GM19463 (cell line): Measurements from ENCODE around the gene HID1.
A peak's percentile ranks its signal among the peaks of the same experiment; 100 is the strongest.

Source experiments
- ATAC-seq: cut with Tn5 transposase; IDR thresholded peaks from one replicate; pipeline ENCODE4 v1.9.1; 2021; ENCODE audit warnings: mild to moderate bottlenecking, moderate library complexity; ENCODE audit not compliant: unreplicated experiment

The HID1 gene

DNA sequence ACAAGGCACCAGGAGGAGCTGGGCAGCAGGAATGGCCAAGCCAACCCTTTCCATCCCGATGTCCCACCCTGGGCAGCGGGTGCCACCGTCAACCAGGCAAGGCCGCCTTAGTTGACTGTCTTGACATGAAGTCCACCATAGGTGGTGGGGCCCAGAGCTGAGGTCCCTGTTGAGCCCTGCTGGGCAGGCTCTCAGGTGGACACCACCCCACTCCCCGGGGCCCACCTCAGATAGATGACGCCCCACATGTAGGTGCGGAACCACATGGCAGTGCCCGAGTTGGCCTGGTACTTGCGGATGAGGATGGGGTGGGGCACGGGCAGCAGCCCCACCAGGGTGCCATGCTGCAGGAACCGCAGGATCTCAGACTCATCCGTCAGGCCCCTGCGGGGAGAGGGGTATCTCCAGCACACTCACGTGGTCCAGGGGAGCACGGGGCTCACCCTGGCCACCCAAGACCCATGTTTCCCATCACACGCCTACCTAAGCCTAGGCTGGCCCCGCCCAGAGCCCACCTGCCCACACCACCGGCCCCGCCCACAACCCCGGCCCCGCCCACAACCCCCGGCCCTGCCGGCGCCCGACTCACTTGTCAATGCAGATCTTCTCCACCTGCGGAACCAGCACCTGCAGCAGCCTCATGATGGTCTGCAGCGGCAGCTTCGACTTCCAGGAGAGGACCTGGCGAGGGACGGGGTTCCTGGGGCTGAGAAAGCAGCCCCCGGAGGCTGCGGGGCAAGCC lies 20.7 kb downstream of the HID1 start:
- no peak for ATAC-seq

DNA sequence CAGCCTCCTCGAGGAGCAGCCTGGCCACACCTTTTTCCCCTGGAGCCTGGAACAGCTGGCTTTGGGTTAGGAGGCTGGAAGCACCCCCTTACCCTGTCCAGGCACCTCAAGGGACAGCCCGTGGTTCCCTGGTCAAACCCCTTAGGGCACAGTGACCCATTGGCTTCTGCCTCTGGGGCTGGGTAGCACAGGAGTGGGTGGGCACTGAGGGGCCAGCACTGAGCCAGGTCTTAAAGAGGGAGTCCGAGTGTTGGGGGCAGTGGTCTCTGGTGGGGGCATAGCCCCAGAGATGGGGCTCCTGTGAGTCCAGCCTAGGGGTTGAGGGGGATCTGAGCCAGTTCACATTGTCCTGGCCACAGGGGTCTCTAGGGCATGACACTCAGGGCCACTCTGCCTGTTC lies 21.5 kb downstream of the HID1 start:
- ATAC-seq, result no peak

DNA sequence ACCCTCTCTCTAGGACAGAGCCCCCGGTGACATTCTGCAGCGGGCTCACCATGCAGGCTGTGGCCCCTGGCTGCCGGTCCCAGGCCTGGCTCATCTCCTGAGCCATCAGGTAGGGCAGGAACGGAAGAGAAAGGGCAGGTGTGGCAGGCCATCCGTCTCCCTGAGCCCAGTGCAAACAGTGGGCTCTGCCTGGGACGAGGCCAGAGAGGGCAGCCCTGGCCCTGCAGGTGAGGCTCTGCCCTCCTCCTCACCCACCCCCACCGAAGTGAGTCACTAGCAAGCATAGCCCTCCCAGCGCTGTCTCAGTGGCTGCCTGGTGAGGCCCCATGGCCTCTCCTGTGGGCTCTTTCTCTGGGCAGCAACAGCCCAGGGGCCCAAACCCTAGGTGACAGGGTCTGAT lies 22.4 kb downstream of the HID1 start:
- ATAC-seq, result no peak

DNA sequence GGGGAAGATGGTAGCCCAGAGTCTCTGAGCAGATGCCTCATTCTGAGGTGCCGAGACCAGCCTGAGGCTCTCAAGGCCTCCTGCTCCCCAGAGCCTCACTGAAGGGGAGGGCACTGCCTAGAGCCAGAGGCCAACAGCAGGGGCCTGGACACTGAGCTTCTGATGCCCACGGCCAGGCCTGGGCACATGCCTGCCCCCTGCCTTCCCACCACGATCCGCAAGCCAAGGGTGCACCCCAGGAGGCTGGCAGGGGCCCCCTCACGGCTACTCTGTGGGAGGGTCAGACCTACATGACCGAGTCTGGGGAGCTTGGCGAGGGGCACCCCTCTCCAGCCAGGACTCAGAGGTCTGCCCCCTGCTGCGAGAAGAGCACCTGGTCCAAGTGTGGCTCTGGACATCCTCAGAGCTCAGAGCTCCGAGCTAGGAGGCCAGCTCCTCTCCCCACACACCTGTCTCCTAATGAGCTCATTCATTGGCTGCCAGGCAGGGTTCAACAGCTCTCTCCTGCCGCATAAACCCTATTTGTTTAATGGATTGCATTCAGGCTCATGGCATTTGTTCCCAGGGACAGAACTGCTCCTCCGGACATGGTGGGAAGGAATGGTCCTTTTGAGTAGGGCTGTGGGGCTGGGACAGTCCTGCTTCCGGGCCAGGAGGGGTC lies 23.0 kb downstream of the HID1 start:
- no peak for ATAC-seq

DNA sequence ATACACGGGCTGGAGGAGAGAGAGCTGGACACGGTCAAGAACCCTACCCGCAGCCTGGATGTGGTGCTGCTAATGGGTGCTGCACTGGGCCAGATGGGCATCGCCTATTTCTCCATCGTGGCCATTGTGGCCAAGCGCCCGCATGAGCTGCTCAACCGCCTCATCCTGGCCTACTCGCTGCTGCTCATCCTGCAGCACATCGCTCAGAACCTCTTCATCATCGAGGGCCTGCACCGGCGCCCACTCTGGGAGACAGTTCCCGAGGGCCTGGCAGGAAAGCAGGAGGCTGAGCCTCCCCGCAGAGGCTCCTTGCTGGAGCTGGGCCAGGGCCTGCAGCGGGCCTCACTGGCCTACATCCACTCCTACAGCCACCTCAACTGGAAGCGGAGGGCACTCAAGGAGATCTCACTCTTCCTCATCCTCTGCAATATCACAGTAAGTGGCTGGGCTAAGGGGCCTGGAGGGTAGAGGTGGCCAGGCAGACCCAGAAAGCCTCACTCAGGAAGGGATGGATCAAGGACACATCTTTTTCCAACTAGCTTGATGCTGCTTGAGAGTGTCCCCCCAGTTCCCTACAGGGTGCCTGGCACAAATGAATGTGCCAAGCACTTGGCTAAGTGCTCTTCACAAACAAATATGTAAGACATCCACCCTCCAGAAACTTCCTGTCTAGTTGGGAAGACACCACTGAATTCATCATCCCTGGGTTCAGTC lies 25.4 kb downstream of the HID1 start:
- ATAC-seq, result no peak

DNA sequence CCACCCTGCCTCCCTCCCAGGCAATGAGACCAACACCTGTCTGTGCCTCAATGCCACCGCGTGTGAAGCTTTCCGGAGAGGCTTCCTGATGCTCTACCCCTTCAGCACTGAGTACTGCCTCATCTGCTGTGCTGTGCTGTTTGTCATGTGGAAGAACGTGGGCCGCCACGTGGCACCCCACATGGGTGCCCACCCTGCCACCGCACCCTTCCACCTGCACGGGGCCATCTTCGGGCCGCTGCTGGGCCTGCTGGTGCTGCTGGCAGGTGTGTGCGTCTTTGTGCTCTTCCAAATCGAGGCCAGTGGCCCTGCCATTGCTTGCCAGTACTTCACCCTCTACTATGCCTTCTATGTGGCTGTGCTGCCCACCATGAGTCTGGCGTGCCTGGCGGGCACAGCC lies 25.9 kb downstream of the HID1 start:
- ATAC-seq, result no peak

DNA sequence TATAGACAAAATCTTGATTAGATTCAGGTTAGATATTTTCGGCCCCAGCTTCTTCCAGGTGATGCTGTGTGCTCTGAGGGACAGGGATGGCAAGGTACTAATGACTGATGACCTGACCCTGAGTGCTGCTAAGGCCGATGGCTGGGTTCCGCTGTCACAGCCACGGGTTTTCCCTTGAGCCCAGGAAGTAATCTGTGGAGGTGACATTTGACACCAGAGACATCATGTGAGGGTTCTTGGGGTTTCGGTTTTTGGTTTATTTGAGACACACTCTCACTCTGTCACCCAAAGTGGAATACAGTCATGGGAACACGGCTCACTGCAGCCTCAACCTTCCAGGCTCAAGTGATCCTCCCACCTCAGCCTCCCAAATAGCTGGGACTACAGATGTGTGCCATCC lies 27.0 kb downstream of the HID1 start:
- ATAC-seq, result peak; percentile 89

DNA sequence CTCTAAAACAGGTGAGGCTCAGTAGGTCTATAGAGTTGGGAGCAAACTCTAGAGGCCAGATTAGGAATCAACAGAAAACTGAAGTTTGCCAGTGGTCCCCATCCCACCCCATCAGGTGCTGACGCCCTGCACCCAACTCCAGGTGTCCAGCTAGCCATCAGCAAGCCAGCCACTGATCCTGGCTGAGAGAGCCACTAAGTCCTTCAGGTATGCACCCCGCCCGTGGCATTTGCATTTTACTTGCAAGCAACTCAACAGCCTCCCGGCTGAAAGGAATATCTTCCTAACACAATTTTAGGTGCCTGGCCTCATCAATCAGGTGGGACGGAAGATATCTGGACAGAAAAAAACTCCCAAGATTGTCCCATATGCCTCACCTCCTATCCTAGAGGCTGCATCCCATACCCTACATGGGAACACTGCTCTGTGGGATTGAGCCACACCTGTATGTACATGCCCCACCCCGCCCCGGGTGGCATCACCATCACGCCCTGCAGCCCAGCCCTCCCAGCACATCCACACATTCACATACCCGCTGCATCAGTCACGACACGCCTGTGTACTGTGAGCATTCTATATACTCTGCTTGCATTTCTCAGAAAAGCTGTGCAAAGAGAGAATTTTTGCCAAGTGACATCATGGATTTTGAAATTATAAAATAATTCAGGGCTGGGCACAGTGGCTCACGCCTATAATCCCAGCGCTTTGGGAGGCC lies 28.6 kb downstream of the HID1 start:
- ATAC-seq, result no peak

DNA sequence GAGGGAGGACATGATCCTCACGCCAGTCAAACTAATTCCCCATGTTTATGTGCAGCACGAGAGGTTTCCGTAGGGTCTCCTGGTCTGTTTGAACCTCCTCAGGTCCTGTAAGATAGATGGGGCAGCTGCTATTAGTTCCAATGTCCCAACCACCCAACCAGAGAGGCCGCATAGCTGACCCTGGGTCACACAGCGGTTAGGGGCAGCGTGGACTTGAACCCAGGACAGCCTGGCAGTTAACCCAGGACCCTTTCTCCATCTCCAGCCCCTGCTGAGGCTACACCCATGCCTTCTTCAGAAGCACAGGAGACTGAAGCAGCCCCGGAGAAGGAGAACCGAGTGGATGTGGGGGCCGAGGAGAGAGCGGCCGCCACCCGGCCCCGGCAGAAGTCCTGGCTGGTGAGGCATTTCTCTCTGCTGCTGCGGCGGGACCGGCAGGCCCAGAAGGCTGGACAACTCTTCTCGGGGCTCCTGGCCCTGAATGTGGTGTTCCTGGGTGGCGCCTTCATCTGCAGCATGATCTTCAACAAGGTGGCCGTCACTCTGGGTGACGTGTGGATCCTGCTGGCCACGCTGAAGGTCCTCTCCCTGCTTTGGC lies 31.3 kb downstream of the HID1 start:
- ATAC-seq, result no peak

DNA sequence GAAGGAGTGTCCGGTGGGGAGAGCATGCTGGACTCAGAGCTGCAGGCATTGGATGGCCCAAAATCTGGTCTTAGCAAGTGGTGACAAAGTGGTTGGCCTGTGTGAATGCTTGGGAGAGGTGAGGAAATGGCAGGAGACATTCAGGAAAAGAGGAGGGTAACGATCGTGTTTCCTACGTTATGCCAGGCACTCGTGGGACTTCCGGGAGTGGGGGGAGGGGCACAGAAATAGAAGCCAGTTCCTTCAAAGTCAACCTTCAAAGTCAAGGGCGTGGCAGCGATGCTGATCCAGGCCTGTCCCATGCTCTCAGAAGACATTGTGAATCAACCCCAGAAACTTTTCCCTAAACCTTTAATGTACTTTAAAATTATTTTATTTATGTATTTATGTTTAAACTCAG lies 33.0 kb downstream of the HID1 start:
- ATAC-seq, result no peak

DNA sequence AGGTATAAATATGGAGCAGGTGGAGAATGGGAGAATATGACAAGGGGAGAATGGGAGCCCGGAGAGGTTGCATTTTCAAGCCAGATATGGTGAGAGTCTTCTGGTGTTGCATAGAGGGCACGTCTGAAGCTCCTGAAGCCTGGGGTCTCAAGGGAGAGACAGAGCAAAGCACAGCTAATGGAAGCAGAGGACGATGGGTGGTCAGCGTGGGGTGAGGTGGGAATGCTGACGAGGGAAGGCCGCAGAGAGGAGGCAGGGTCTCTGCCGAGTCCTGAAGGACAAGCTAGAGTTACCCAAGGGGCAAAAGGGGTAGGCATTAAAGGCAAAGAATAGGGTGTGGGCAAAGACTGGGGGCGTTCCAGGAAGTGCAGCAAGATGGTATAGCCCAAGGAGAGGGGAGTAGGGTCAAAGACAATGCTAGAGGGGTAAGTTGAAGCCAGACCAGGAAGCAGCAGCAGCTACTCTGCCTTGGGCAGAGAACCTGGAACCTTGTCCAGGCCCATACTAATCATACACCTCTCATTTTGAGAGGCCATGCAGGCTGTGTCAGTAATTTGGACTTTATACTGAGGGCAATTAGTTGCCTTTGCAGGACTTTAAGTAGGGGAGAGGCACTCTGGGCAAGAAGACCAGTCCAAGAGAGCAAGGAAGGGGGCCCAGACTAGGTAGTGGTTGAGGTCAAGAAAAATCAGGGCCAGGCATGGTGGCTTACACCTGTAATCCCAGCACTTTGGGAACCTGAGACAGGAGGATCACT lies 34.2 kb downstream of the HID1 start:
- no peak for ATAC-seq

DNA sequence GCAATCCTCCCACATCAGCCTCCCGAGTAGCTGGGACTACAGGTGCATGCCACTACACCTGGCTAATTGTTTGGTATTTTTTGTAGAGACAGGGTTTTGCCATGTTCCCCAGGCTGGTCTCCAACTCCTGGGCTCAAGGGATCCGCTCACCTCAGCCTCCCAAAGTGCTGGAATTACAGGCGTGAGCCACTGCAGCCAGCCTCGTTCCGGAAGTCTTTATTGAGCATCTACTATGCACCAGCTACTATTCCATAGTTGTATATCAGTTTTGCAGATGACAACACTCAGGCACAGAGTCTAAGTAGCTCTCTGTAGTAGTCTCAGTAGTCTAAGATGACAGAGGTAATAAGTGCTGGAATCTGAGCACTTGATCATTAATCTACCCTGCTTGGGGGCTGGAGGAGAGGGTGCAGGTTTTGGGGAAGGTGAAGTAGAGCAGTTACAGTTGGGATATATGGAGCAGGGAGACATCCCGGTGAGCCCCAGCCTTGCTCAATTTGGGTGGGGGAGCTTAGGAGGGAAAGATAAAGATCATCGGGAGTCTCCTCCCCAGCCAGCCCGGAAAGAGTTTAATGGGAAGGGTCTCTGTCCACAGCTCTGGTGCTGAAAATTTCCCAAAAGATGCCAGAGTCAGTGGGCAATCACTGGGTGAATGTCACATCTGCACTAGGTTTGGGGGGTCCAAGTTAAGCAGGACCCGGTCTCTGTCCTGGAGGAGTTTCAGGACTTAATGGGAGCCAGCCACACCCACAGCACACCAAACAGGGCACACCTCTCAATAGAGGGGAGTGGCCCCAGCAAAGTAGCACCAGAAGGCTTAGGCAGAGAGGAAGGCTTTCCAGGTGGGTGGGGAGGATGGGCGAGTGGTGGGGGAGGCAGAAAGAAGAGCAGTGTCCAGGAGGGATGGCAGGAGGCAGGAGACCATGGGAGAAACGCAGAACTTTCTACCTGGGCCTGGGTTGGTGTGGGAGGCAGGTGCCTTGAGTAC lies 35.2 kb downstream of the HID1 start:
- no peak for ATAC-seq

DNA sequence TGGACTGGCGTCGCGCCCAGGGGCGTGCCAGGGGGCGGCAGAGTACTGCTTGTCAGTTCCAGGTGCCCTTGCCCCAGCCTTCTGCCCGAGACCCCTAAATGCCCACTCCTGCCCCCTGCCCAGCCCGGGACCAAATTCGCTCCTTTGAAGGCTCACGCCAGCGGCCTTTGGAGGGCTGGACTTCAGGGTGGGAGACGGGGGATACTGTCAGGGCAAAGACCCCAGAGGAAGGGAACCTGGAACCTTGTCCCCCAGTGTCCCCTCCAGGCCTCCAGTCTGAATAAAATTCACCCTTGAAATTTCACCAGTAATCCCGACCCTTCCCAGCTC lies 36.1 kb downstream of the HID1 start:
- no peak for ATAC-seq

DNA sequence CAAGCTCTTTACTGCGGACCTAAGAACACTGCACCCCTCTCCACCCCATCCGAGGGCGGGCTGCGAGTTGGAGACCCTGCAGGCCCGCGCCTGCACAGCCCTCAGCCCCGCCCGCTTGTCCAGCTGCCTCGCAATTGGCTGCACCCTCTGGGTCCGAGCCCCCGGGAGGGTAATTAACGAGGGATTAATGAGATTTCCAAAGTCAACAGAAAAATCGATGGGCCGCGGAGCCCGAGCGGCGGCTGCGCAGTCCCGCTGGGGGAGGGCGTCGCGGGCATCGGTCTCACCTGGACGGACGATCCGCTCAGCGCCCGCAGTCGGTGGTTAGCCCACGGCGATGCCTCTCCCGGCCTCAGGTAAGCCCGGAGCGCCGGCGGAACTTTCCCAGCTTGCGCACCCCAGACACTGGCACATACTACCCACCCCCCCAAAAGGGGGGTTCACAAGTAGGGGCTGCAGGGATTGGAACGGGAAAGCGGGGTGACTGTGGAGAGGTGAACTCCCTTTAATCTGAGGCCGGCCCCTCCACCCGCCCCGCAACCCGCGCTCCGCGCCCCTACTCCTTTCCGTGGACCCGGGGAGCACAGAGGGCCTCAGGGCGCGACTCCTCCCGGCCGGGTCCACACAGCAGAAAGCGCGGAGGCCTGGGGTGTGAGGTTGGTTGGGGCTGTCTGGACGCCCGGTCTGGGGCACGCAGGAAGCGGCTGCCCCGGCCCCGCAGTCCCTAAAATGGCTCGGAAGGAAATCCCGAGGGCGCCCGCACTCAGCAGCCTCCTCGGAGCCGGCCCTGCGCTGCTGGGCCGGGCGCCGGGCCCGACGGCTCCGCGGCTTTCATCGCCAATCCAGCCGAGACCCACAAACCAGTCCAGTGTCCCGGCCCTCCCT lies 36.7 kb downstream of the HID1 start, which contains the start of gene OTOP3:
Gene OTOP3, plus strand, starts transcription at position 314 of the 885 bp plus-strand sequence. Its CDS starts 24 bp downstream, at position 338.
- ATAC-seq, result no peak

DNA sequence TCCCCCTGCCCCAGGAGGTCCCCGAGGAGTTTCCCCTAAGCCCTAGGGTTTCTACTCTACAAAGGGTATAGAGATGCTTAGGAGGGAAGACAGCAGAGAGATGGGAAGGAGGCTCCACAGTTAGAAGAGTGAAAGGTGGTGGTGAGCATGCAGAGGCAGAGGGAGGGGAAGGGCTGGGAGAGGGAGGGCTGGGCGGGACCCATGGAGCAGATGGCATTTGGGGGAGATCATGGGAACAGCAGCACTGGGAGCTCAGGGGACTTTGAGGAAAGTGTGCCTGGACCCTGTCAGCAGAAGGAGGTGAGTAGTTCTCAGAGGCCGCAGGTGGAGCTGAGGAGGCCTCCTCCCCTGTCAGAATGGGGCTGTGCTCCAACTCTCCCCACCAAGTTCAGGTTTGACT lies 37.5 kb downstream of the HID1 start:
- ATAC-seq, result no peak

DNA sequence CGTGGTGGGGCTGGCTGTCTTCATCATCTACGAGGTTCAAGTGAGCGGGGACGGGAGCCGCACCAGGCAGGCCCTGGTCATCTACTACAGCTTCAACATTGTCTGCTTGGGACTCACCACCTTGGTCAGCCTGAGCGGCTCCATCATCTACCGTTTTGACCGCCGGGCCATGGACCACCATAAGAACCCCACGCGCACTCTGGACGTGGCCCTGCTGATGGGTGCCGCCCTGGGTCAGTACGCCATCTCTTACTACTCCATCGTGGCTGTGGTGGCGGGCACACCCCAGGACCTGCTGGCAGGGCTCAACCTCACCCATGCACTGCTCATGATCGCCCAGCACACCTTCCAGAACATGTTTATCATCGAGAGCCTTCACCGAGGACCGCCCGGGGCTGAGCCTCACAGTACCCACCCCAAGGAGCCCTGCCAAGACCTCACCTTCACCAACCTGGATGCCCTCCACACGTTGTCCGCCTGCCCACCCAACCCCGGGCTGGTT lies 42.0 kb downstream of the HID1 start:
- ATAC-seq, result no peak

DNA sequence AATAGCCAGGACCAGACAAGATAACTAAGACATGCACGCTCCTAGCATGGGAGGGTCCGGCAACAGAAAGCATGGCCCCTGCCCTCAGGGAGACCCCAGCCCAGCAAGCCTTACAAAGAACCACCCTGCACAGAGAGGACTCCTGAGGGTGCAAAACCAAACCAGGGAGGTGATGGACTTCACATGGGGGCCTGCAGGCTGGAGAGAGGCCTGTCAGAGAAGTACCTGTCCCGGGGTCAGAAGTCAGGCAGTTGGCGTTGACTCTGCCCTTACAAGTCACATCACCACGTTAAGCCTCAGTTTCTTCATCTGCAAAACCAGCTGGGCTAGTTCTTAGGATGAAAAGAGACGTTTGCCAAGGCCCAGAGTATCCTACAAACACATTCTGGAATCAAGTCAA lies 43.8 kb downstream of the HID1 start:
- no peak for ATAC-seq

DNA sequence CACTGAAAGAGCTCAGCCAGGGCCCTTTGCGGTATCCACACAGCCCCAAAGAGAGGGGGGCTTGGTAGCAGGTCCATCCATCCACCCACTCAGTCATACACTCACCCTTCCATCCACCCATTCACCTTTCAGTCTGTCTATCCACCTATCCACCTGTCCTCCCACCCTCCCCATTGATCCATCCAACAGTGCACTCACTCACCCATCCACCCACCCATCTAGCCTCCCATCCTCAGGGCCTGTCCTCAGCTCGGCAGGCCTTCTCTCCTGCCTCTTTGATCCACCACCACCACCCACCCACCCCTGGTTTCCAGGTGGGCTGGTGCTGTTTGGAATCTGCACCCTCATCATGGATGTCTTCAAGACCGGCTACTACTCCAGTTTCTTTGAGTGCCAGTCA lies 47.3 kb downstream of the HID1 start:
- ATAC-seq, result no peak
